Measurements from ENCODE around the gene SPATA2L. TPM values are rescaled to one million over a fixed set of nuclear protein-coding genes. Genes with fewer than 3 reads are reported as not detected.

SPATA2L gene
- total and polyA plus RNA-seq, 12 donors = 1.9 to 13.0 (median 3.1) TPM

DNA sequence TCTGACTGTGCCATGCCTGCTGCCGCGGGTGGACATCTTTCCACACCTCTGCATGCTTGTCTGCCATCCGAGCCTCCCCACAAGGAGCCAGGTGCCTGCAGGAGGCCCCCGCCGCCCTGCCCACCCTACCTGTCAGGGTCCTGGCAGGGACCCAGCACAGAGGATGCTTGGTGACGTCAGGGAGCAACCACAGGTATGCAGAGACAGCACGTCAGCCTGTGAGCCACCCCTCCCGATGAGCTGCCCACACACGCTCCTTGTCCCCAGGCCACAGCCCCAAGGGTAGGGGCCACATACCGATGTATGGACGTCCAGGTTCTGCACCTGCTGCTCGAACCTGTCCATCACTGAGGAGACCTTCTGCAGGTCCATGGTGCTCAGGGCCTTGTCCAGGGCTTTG lies 54.6 kb downstream of the SPATA2L start:
- TF ChIP-seq, protein P1, sequence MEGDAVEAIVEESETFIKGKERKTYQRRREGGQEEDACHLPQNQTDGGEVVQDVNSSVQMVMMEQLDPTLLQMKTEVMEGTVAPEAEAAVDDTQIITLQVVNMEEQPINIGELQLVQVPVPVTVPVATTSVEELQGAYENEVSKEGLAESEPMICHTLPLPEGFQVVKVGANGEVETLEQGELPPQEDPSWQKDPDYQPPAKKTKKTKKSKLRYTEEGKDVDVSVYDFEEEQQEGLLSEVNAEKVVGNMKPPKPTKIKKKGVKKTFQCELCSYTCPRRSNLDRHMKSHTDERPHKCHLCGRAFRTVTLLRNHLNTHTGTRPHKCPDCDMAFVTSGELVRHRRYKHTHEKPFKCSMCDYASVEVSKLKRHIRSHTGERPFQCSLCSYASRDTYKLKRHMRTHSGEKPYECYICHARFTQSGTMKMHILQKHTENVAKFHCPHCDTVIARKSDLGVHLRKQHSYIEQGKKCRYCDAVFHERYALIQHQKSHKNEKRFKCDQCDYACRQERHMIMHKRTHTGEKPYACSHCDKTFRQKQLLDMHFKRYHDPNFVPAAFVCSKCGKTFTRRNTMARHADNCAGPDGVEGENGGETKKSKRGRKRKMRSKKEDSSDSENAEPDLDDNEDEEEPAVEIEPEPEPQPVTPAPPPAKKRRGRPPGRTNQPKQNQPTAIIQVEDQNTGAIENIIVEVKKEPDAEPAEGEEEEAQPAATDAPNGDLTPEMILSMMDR (IDR thresholded peaks at IDR 0.05) = no peak
- WGBS, 2 donors = 93 to 94% methylated on average over 12 of the region's 12 CpGs
- intact Hi-C loops (cut with DNase I) = loop anchor here in 5 of 10 donors (10.0 kb wide), 2 partner anchors 72 to 312 kb away; partner anchors contain the start of gene CPNE7 (in 3 of the 5)
- H3K36me3 ChIP-seq = peaks cover 0 to 72% (median 40%) of the 10 kb centered on the region in 9 donors
- H3K4me1 ChIP-seq = peaks cover 0 to 7% (median 0%) of the 10 kb centered on the region in 9 donors
- no peak overlapping the region for H3K27ac ChIP-seq
- DNase-seq (no peak), ATAC-seq (no peak)
- H3K4me3 ChIP-seq = no peak overlapping the region
- no peaks in the 10 kb centered on the region for H3K27me3 ChIP-seq
- H3K9me3 ChIP-seq = no peaks in the 10 kb centered on the region

Other genes starting within 250 kb of the SPATA2L start
- 10 to 100 TPM; 55.9 to 93.6 (median 67.4) TPM for gene ANKRD11, start 211.1 kb downstream of the SPATA2L start, total RNA-seq
- 10 to 100 TPM; 47.7 to 65.5 TPM for gene ANKRD11, start 211.1 kb downstream of the SPATA2L start, polyA plus RNA-seq
- gene SPG7, start 193.3 kb downstream of the SPATA2L start, total RNA-seq = 100 to 1,000 TPM in 5 of 10 donors, 10 to 100 TPM in 5; 85.4 to 145 (median 101) TPM
- gene SPG7, start 193.3 kb downstream of the SPATA2L start, polyA plus RNA-seq = 100 to 1,000 TPM in 1 of 2 donors, 10 to 100 TPM in 1; 69.8 to 116 TPM
- 1,000 to 10,000 TPM in 4 of 10 donors, 100 to 1,000 TPM in 6; 786 to 1,426 (median 935) TPM for gene RPL13, start 141.0 kb downstream of the SPATA2L start, total RNA-seq
- 1,000 to 10,000 TPM; 3,221 to 7,398 TPM for gene RPL13, start 141.0 kb downstream of the SPATA2L start, polyA plus RNA-seq
- gene CPNE7, start 125.9 kb downstream of the SPATA2L start, total RNA-seq = under 1 TPM in 1 of 10 donors, not detected in 9; 0.16 TPM
- under 1 TPM in 1 of 2 donors, not detected in 1; 0.33 TPM for gene CPNE7, start 125.9 kb downstream of the SPATA2L start, polyA plus RNA-seq
- gene DPEP1, start 88.1 kb downstream of the SPATA2L start, total RNA-seq = not detected
- under 1 TPM in 1 of 2 donors, not detected in 1; 0.09 TPM for gene DPEP1, start 88.1 kb downstream of the SPATA2L start, polyA plus RNA-seq
- gene CHMP1A, start 44.0 kb downstream of the SPATA2L start, total RNA-seq = 10 to 100 TPM; 31.5 to 47.4 (median 36.7) TPM
- 10 to 100 TPM; 30.6 to 71.4 TPM for gene CHMP1A, start 44.0 kb downstream of the SPATA2L start, polyA plus RNA-seq
- 1 to 10 TPM in 9 of 10 donors, under 1 TPM in 1; 0.76 to 4.6 (median 2.4) TPM for gene SPATA33, start 43.9 kb downstream of the SPATA2L start, total RNA-seq
- gene SPATA33, start 43.9 kb downstream of the SPATA2L start, polyA plus RNA-seq = 1 to 10 TPM; 4.1 TPM
- 10 to 100 TPM; 14.7 to 31.4 (median 21.6) TPM for gene CDK10, start 15.0 kb downstream of the SPATA2L start, total RNA-seq
- 10 to 100 TPM; 35.9 to 63.4 TPM for gene CDK10, start 15.0 kb downstream of the SPATA2L start, polyA plus RNA-seq
- gene VPS9D1, start 19.2 kb upstream of the SPATA2L start, total RNA-seq = 10 to 100 TPM in 9 of 10 donors, 1 to 10 TPM in 1; 9.3 to 15.6 (median 11.8) TPM
- 10 to 100 TPM in 1 of 2 donors, 1 to 10 TPM in 1; 7.0 to 41.0 TPM for gene VPS9D1, start 19.2 kb upstream of the SPATA2L start, polyA plus RNA-seq
- 10 to 100 TPM in 9 of 10 donors, 1 to 10 TPM in 1; 8.2 to 16.0 (median 12.8) TPM for gene ZNF276, start 19.8 kb upstream of the SPATA2L start, total RNA-seq
- 10 to 100 TPM; 12.2 to 29.3 TPM for gene ZNF276, start 19.8 kb upstream of the SPATA2L start, polyA plus RNA-seq
- 100 to 1,000 TPM in 1 of 10 donors, 1 to 10 TPM in 9; 1.0 to 101 (median 2.0) TPM for gene FANCA, start 114.9 kb upstream of the SPATA2L start, total RNA-seq
- 1 to 10 TPM; 2.8 to 4.0 TPM for gene FANCA, start 114.9 kb upstream of the SPATA2L start, polyA plus RNA-seq
- 1 to 10 TPM in 6 of 10 donors, under 1 TPM in 4; 0.46 to 1.9 (median 1.2) TPM for gene SPIRE2, start 126.8 kb upstream of the SPATA2L start, total RNA-seq
- 1 to 10 TPM in 1 of 2 donors, under 1 TPM in 1; 0.52 to 1.5 TPM for gene SPIRE2, start 126.8 kb upstream of the SPATA2L start, polyA plus RNA-seq
- 100 to 1,000 TPM in 3 of 10 donors, 10 to 100 TPM in 7; 77.5 to 112 (median 94.8) TPM for gene TCF25, start 171.9 kb upstream of the SPATA2L start, total RNA-seq
- gene TCF25, start 171.9 kb upstream of the SPATA2L start, polyA plus RNA-seq = 100 to 1,000 TPM in 1 of 2 donors, 10 to 100 TPM in 1; 88.3 to 101 TPM
- 1 to 10 TPM in 6 of 10 donors, under 1 TPM in 4; 0.64 to 2.0 (median 1.3) TPM for gene MC1R, start 217.2 kb upstream of the SPATA2L start, total RNA-seq
- gene MC1R, start 217.2 kb upstream of the SPATA2L start, polyA plus RNA-seq = 1 to 10 TPM; 1.6 to 4.5 TPM
- gene TUBB3, start 221.6 kb upstream of the SPATA2L start, total RNA-seq = 1 to 10 TPM in 5 of 10 donors, under 1 TPM in 5; 0.53 to 7.6 (median 0.96) TPM
- gene TUBB3, start 221.6 kb upstream of the SPATA2L start, polyA plus RNA-seq = 10 to 100 TPM in 1 of 2 donors, under 1 TPM in 1; 0.59 to 10.6 TPM
- gene DEF8, start 247.1 kb upstream of the SPATA2L start, total RNA-seq = 10 to 100 TPM; 29.3 to 47.6 (median 34.9) TPM
- gene DEF8, start 247.1 kb upstream of the SPATA2L start, polyA plus RNA-seq = 10 to 100 TPM; 62.6 to 64.8 TPM

All from heart right ventricle (tissue), 16 donors.